GM15510 (cell line): ENCODE results near the gene TUT1.
A peak's percentile ranks its signal among the peaks of the same experiment; 100 is the strongest.

Source experiments
- POLR2A ChIP-seq: IDR thresholded peaks from 3 replicates; pipeline ENCODE4 v1.6.1; 2011; ENCODE audit warnings: borderline replicate concordance; ENCODE audit not compliant: insufficient read length; ENCODE audit errors: extremely low read depth

The TUT1 gene

DNA sequence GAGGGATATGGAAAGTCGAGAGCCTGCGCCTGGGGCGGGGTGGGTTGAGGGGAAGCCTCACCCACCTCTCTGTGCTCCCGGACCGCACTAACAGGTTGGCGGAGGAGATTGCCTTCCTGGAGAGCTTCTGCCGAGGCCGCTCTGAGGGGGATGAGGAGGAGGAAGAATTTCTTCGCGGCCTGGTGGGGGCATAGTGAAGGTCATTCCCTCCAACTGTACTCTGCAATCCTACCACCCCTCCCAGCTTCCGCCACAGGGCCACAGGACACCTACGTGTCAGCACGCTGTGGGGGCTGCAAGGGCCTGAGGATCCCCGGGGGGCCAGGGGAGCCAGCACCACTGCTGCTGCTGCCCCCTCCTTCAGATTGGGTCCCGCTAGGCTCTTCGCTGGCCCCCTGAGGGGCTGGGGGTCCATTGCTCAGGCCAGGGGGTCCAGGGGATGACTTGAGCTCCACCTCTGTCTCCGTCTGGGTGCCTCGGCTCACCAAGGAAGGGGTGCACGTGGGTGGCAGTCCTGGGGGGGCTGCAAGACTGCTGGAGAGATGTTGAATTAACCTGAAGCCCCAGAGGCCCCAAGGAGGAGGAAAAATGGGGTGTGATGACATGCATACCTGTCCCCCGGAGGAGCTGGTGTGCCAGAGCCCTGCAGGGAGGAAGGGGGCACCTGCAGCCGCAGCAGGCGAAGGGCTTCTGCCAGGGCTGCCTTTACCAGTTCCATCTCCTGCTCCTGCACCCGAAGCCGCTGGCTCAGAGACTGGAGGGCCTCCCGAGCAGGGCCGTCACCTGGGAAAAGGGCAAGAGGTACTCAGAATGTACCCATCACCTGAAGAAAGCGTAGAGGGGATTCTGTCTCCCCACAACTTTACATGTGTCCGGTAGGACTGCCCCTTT lies 19.7 kb upstream of the TUT1 start:
- TF ChIP-seq POLR2A: no peak

- TF ChIP-seq POLR2A: no peak
These were observed 19.1 kb upstream of the TUT1 start for GRCh38 chr11:62610403-62610802.

DNA sequence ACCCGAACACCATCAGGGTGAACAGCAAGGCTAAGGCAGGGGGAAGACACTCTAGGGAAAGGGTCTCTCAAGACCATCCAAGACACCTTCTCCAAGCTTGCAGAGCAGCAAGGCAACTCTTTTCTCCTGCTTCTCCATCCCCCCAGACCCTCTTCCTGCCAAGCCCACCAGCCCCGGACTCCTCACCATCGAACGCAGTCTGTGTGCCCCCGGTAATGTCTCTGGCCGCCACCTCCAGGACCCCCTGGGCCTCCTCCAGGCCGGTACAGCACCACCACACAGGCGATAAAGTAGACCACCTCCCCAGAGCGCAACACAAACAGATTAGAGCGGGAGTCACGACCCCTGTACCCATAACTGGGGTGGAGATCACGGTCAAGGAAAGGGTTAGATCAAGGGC lies 17.5 kb upstream of the TUT1 start:
- TF ChIP-seq POLR2A: no peak

GRCh38 chr11:62607714-62608113 lies 16.4 kb upstream of the TUT1 start:
- TF ChIP-seq POLR2A: no peak

DNA sequence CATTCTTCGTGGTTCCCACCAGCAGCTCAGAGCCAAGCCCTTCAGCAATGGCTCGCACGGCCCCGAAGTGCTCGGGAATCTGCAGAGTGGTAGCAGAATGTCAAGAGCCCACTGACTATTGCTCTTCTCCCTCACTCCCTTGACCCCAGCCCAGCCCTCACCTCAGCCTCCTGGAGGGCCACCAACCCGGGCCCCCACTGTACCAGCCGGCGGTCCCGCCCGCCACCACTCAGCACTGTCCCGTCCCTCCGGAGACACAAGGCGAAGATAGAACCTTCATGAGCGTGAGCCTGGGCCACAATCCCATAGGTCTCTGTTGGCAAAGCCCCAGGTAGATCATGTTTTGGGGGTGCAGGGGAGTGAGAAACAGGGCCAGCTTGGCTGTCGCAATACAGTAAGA lies 14.6 kb upstream of the TUT1 start:
- TF ChIP-seq POLR2A: no peak

GRCh38 chr11:62605467-62605866 lies 14.1 kb upstream of the TUT1 start:
- no peak for TF ChIP-seq POLR2A

DNA sequence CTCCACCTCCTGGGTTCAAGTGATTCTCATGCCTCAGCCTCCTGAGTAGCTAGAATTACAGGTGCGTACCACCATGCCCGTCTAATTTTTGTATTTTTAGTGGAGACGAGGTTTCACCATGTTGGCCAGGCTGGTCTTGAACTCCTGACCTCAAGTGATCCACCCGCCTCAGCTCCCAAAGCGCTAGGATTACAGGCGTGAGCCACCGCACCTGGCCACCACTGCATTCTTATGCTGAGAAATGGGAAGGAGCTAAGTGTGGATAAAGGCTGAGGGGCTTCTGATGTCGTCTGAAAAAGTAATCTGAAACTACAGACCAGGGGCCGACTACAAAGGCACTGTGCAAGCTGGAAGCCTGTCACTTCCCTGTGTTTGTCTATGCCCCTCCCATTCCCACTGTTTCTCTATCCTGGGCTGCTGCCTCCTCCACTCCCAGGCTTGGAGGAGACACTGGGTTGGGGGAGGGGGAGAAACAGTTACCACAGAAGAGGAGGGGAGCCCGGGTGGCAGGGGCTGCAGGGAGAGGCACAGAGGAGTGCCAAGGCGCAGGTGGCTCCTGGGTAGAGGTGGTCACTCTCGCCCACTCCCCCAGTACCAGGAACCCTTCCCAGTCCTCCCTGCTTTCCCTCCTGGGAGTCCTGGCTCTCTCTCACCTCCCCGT lies 13.3 kb upstream of the TUT1 start:
- no peak for TF ChIP-seq POLR2A

DNA sequence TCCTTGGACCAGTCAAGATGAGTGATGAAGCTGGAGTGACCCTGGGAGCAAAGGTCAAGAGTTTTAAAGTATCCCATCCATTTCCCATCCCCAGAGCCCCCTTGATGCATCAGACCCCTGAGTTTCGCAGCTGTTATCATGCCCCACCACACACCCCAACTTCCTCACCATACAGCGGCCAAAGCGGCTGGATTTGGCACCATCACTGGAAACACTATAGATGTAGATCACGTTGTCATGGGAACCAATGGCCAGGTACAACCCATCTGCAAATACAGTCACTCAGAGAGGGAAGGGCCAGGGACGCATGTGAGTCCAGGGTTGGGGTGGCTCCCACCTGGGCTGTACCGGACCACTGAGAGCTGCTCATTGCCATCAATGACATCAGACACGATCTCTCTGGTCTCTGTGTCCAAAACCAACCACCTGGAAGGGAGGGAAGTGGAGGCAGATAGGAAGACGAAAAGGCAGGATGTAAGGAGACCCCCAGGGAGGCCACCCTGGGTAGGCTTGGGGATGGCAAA lies 12.5 kb upstream of the TUT1 start:
- no peak for TF ChIP-seq POLR2A

- TF ChIP-seq POLR2A: no peak
These were observed 11.7 kb upstream of the TUT1 start for GRCh38 chr11:62603072-62603408.

DNA sequence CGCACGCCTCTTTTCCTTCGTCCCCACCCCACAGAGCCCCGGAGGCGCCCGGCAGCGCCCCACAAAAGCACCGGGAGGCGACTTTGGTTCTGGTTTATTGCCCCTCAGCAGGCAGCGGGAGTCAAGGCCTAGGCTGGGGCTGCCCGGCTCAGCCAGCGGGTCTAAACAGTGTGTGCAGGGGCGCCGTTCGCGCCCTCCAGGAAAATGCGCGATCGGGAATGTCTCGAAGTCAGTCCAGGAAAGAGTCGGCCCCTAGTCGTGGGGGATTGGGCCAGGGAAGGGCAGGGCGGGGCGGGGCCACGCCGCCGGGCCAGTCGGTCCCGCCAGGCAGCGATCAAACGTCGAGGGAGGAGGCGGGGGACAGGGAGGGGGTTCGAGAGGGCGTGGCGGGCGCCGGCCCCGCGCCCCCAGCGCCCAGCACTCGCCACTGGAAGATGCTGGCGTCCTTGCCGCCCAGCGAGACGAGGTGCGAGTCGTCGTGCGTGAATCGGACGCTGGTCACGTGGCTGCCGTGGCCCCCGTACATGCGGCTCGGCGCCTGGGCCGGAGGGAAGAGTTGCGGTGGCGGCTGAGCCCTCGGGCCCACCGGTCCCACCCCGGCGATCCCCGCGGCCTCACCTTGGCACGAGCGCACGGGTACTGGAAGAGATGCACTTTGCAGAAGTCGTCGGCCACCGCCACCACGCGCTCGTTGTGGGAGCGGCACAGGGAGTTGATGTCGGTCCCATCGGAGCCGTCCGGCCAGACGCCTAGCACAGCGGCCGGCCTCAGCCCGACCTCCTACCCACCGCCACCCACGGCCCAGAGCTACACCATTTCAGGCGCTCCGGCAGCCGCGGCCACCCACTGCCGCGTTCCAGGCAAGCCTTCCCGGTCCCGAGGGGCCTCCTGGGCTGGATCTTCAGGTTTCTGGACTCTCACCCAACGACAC lies 11.1 kb upstream of the TUT1 start:
- peak; percentile 65 for TF ChIP-seq POLR2A

DNA sequence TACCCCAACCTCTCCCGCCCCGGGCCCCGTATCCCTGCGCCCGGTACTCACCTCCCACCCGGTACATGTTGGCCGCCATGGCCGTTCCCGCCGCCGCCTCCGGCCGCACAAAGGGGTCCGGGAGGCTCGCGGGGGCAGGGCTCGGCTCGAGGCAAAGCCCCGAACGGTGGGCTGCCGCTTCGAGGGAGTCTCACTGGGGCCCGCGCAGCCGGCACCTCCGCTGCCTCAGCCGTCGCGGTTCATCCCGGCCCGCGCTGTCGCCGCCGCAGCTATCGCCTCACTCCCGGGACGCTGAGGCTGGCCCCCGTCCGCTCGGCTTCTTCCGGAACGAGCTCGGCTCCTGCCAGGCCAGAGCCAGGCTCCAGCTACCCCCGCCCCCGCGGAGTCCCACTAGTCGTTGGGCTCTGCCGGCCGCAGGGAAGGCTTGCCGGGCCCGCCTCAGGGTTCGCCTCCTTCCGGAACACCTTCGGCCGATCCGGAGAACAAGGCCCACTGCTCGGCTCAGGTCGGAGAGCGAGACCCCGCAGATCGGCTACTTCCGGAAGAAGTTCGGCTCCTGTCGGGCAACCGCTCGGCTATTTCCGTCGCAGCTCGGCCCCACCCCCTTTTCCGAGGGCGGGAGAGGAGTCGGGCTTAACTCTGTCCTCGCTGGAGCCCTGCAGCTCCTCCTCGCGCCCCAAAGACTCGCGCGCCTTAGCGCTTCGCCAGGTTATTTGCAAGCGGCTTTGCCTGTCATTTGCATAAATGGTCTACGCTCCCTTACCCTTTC lies 10.2 kb upstream of the TUT1 start, which contains the start of gene MTA2:
Gene MTA2, minus strand, starts transcription at position 494 of the 769 bp plus-strand sequence. Its CDS starts 415 bp downstream, at position 79.
- peak; percentile 37 for TF ChIP-seq POLR2A

- no peak for TF ChIP-seq POLR2A
These were observed 9.7 kb upstream of the TUT1 start for GRCh38 chr11:62601122-62601371.

GRCh38 chr11:62600367-62601121 lies 9.2 kb upstream of the TUT1 start:
- no peak for TF ChIP-seq POLR2A
